Measurements from ENCODE around the gene MMP7.

The MMP7 gene

DNA sequence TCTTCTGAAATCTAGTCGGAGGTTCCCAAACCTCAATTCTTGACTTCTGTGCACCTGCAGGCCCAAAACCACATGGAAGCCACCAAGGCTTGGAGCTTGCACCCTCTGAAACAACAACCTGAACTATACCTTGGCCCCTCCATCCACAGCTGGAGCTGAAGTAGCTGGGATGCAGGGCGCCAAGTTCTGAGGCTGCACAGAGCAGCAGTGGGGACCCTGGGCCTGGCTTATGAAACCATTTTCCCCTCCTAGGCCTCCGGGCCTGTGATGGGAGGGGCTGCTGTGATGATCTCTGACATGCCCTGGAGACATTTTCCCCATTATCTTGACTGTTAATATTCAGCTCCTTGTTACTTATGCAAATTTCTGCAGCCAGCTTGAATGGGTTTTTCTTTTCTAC, 38.3 kb upstream of the MMP7 start:
- no peak for DNase-seq (ENCODE audit: low read depth)
- no peak overlapping the region for H3K4me3 ChIP-seq (ENCODE audit: low read depth, low read length)
- TF ChIP-seq, protein P1, sequence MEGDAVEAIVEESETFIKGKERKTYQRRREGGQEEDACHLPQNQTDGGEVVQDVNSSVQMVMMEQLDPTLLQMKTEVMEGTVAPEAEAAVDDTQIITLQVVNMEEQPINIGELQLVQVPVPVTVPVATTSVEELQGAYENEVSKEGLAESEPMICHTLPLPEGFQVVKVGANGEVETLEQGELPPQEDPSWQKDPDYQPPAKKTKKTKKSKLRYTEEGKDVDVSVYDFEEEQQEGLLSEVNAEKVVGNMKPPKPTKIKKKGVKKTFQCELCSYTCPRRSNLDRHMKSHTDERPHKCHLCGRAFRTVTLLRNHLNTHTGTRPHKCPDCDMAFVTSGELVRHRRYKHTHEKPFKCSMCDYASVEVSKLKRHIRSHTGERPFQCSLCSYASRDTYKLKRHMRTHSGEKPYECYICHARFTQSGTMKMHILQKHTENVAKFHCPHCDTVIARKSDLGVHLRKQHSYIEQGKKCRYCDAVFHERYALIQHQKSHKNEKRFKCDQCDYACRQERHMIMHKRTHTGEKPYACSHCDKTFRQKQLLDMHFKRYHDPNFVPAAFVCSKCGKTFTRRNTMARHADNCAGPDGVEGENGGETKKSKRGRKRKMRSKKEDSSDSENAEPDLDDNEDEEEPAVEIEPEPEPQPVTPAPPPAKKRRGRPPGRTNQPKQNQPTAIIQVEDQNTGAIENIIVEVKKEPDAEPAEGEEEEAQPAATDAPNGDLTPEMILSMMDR (IDR thresholded peaks at IDR 0.05; ENCODE audit: insufficient read depth, low read depth, low read length, missing control alignments), result no peak

DNA sequence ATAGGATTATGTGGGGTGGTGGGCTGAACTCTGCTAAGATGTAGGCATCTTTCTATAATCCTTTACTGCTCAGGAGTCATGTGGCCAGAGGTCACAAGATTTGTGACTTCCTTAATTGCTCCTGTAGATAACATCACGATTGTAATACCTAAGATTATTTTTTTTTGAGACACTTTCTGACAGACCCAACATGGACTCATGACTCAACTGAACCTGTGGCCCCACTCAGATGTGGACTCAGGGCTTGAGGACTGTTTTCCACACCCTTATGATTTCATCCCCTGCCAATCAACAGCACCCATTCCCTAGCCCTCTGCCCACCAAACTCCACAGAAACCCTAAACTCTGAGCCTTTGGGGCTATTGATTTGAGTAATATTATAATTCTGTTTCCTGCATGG, 35.6 kb upstream of the MMP7 start:
- TF ChIP-seq, protein P1 (IDR thresholded peaks at IDR 0.05; ENCODE audit: insufficient read depth, low read depth, low read length, missing control alignments), result no peak
- no peak overlapping the region for H3K4me3 ChIP-seq (ENCODE audit: low read depth, low read length)
- no peak for DNase-seq (ENCODE audit: low read depth)

DNA sequence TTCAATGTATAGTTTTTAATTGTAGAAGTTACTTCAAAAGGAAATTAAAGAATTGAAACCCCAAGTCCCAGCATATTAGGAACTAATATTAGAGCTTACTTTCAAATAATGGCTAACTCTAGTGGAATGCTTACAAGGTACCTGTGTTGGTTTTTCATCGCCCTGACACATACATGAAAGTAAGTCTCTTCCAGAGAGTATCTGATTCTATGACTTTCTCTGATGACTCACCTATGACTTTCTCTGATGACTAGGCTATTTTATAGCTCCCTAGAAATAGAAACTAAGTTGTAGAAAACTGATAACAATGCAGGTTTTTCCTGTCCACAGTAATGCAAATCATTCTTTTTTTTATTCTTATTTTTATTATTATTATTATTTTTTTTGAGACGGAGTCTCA, 33.6 kb upstream of the MMP7 start:
- TF ChIP-seq, protein P1 (IDR thresholded peaks at IDR 0.05; ENCODE audit: insufficient read depth, low read depth, low read length, missing control alignments), result no peak
- H3K4me3 ChIP-seq (ENCODE audit: low read depth, low read length), result no peak overlapping the region
- peak; percentile 65 for DNase-seq (ENCODE audit: low read depth)

DNA sequence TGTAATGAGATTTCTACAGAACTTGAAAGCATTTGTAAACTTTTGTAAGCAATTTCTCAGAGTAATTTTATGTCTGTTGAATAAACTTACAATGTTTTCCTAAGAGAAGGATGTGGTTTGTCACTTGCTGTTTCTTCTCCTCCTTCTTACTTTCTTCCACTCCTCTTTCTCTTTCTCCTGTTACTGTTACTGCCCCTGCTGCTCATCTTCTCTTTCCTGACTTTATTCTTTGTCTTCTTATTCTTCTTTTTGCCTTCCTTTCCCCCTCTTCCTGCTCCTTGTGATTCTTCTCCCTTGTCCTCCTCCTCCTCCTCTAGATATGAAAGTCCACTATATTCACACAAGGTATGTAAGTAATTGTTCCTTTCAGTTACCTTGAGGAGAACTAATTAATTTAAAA, 31.1 kb upstream of the MMP7 start:
- no peak for DNase-seq (ENCODE audit: low read depth)
- TF ChIP-seq, protein P1 (IDR thresholded peaks at IDR 0.05; ENCODE audit: insufficient read depth, low read depth, low read length, missing control alignments), result no peak
- no peak overlapping the region for H3K4me3 ChIP-seq (ENCODE audit: low read depth, low read length)

DNA sequence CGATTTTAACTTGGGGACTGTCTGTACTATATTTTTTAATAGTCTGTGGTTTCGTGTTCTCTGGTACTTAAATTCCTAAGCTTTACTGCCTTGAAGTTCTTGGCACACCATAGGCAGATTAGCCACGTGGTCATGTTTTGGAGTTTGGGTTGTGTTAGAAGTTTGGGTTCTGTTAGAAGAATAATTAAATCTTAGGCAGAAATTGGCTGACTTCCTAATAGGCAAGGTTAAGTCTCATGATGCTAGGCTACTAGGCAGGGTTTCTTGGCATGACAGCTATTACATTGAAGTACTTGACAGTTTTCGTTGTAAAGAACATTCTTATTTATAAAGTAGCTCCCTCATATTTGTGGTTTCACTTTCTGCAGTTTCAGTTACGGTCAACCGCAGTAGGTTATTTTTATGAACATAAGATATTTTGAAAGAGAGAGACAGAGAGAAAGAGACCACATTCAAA, 30.0 kb upstream of the MMP7 start:
- H3K4me3 ChIP-seq (ENCODE audit: low read depth, low read length), result peak overlapping the region; percentile 18; the same call in 1 of the 2 replicates
- TF ChIP-seq, protein P1 (IDR thresholded peaks at IDR 0.05; ENCODE audit: insufficient read depth, low read depth, low read length, missing control alignments), result no peak
- peak; percentile 85 for DNase-seq (ENCODE audit: low read depth)

DNA sequence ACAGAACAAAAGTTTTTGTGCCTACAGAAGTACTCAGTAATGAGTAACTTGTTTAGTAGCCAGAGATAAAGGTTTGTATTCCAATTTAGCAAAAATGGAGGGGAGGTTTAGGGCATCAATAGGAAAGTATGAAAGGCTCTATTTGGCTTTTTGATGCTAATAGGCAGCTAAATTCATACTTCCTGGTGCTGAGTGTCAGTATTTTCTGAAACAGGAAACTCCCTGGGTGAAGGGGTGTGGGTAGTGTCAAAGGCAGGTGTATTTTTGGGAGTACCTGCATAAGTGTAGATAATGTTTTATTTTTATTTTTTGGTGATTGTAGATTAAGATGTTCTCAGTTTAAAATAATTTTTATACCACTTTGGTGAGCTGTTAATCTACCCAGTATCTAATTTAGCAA, 29.3 kb upstream of the MMP7 start:
- peak; percentile 57 for DNase-seq (ENCODE audit: low read depth)
- TF ChIP-seq, protein P1 (IDR thresholded peaks at IDR 0.05; ENCODE audit: insufficient read depth, low read depth, low read length, missing control alignments), result no peak
- no peak overlapping the region for H3K4me3 ChIP-seq (ENCODE audit: low read depth, low read length)

DNA sequence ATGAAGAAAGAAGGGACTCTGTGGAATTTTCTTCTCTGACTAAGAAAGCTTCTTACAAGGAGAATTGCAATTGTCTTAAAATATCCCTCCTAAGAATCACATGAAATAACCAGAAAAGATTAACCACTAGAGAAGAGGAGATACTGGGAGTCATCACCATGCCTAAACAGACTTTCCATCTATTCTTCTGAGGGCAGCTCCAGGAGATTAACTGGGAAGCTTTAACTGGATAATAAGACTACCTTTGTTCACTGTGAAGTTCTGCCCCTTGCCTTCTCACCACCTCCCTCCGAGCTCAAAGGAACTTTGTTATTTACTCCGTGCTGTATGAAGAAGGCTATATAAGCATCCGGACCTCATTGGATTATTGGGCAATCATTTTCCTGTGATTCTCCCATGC, 24.5 kb upstream of the MMP7 start:
- TF ChIP-seq, protein P1 (IDR thresholded peaks at IDR 0.05; ENCODE audit: insufficient read depth, low read depth, low read length, missing control alignments), result no peak
- H3K4me3 ChIP-seq (ENCODE audit: low read depth, low read length), result no peak overlapping the region
- DNase-seq (ENCODE audit: low read depth), result no peak

Measured in GM12865 (cell line).